Measurements from ENCODE around the gene LPCAT1.

LPCAT1 gene

GRCh38 chr5:1554410-1554967 is 30.7 kb upstream of the LPCAT1 start:
- DNase-seq (ENCODE audit: low read depth in 3 of 3) = no peak

GRCh38 chr5:1553539-1554409 is 30.0 kb upstream of the LPCAT1 start:
- DNase-seq (ENCODE audit: low read depth in 3 of 3) = no peak

- DNase-seq (ENCODE audit: low read depth in 3 of 3) = no peak
Observed at GRCh38 chr5:1552521-1553255, 28.9 kb upstream of the LPCAT1 start.

- DNase-seq (ENCODE audit: low read depth in 3 of 3) = no peak
Observed at GRCh38 chr5:1551426-1552301, 27.9 kb upstream of the LPCAT1 start.

GRCh38 chr5:1550287-1551076 is 26.7 kb upstream of the LPCAT1 start:
- no peak for DNase-seq (ENCODE audit: low read depth in 3 of 3)

GRCh38 chr5:1549475-1550030 is 25.8 kb upstream of the LPCAT1 start:
- no peak for DNase-seq (ENCODE audit: low read depth in 3 of 3)

GRCh38 chr5:1548702-1549474 is 25.1 kb upstream of the LPCAT1 start:
- DNase-seq (ENCODE audit: low read depth in 3 of 3) = no peak

- DNase-seq (ENCODE audit: low read depth in 3 of 3) = no peak
Observed at GRCh38 chr5:1547655-1548054, 23.9 kb upstream of the LPCAT1 start.

GRCh38 chr5:1547236-1547635 is 23.5 kb upstream of the LPCAT1 start:
- no peak for DNase-seq (ENCODE audit: low read depth in 3 of 3)

- no peak for DNase-seq (ENCODE audit: low read depth in 3 of 3)
Observed at GRCh38 chr5:1546556-1546955, 22.8 kb upstream of the LPCAT1 start.

- no peak for DNase-seq (ENCODE audit: low read depth in 3 of 3)
Observed at GRCh38 chr5:1545805-1546355, 22.1 kb upstream of the LPCAT1 start.

GRCh38 chr5:1545126-1545804 is 21.5 kb upstream of the LPCAT1 start:
- no peak for DNase-seq (ENCODE audit: low read depth in 3 of 3)

GRCh38 chr5:1544294-1544961 is 20.7 kb upstream of the LPCAT1 start:
- DNase-seq (ENCODE audit: low read depth in 3 of 3) = no peak

GRCh38 chr5:1543398-1544293 is 19.9 kb upstream of the LPCAT1 start:
- DNase-seq (ENCODE audit: low read depth in 3 of 3) = no peak

- DNase-seq (ENCODE audit: low read depth in 3 of 3) = no peak
Observed at GRCh38 chr5:1542781-1543180, 19.0 kb upstream of the LPCAT1 start.

GRCh38 chr5:1541702-1542400 is 18.1 kb upstream of the LPCAT1 start:
- DNase-seq (ENCODE audit: low read depth in 3 of 3) = no peak
